SU-DHL-6 (cell line): ENCODE data around the gene TH.

Experiments
- H2AFZ ChIP-seq: fragments of 200-600 bp; sonication (generic); 2 replicates; pipeline ENCODE4 v1.6.1; 2014; ENCODE audit warnings: low read depth, mild to moderate bottlenecking, moderate library complexity, mixed read lengths, antibody characterized with exemption, low read length; ENCODE audit not compliant: severe bottlenecking
- H3F3A ChIP-seq: fragments of 200-600 bp; shearing (Covaris generic); 2 replicates; pipeline ENCODE4 v1.6.0; 2016; ENCODE audit warnings: antibody characterized with exemption, mild to moderate bottlenecking; ENCODE audit not compliant: insufficient read depth
- H3K27ac ChIP-seq: fragments of 200-600 bp; sonication (generic); 2 replicates; pipeline ENCODE4 v1.5.1; 2016; ENCODE audit warnings: low read depth, mild to moderate bottlenecking, low read length, moderate library complexity, mixed read lengths
- H3K27me3 ChIP-seq: fragments of 200-600 bp; sonication (generic), shearing (Covaris generic); 2 replicates; pipeline ENCODE4 v1.6.0; 2014; ENCODE audit warnings: mild to moderate bottlenecking, low read length
- H3K36me3 ChIP-seq: fragments of 200-600 bp; sonication (generic); 2 replicates; pipeline ENCODE4 v1.6.1; 2014; ENCODE audit warnings: mild to moderate bottlenecking, low read length, mixed read lengths
- H3K4me2 ChIP-seq: fragments of 300-600, 200-600 bp; shearing (Covaris generic), sonication (generic); 2 replicates; pipeline ENCODE4 v1.6.0; 2014; ENCODE audit warnings: low read length, low read depth, mild to moderate bottlenecking; ENCODE audit not compliant: poor library complexity, severe bottlenecking
- H3K4me3 ChIP-seq: fragments of 200-600 bp; sonication (generic); 2 replicates; pipeline ENCODE4 v1.5.1; 2014; ENCODE audit warnings: antibody characterized with exemption, low read length, mild to moderate bottlenecking, mixed read lengths; ENCODE audit not compliant: insufficient read depth, poor library complexity, severe bottlenecking
- H3K79me2 ChIP-seq: fragments of 200-600 bp; sonication (generic); 2 replicates; pipeline ENCODE4 v1.6.1; 2014; ENCODE audit warnings: mild to moderate bottlenecking, low read length, moderate library complexity; ENCODE audit not compliant: insufficient read depth
- H3K9ac ChIP-seq: fragments of 200-600 bp; sonication (generic); 2 replicates; pipeline ENCODE4 v1.7.0; 2014; ENCODE audit warnings: mild to moderate bottlenecking, low read length
- H3K9me2 ChIP-seq: fragments of 200-600 bp; sonication (generic); replicated peaks from 2 replicates; pipeline ENCODE4 v1.6.1; 2014; ENCODE audit warnings: low read length; ENCODE audit not compliant: insufficient read depth
- H3K9me3 ChIP-seq: fragments of 200-600 bp; sonication (generic); 2 replicates; pipeline ENCODE4 v1.6.1; 2014; ENCODE audit warnings: low read length, mixed read lengths; ENCODE audit not compliant: insufficient read depth
- H4K20me1 ChIP-seq: fragments of 200-600 bp; sonication (generic); 2 replicates; pipeline ENCODE4 v1.6.1; 2014; ENCODE audit warnings: low read depth, mild to moderate bottlenecking, antibody characterized with exemption, low read length, moderate library complexity, mixed read lengths
- CTCF ChIP-seq: fragments of 200-600 bp; sonication (generic); IDR thresholded peaks from one replicate; pipeline ENCODE4 v1.5.1; 2017; ENCODE audit warnings: antibody characterized with exemption, mild to moderate bottlenecking, low read length, moderate library complexity; ENCODE audit not compliant: insufficient read depth, poor library complexity, severe bottlenecking
- EZH2phosphoT487 ChIP-seq: fragments of 200-600 bp; sonication (generic), shearing (Covaris generic); conservative IDR thresholded peaks from 2 replicates; pipeline ENCODE4 v1.6.1; 2018; ENCODE audit warnings: mild to moderate bottlenecking, antibody characterized with exemption, low read length, moderate library complexity, mixed read lengths

TH gene

GRCh38 chr11:2212411-2213251 is 41.0 kb upstream of the TH start:
- TF ChIP-seq CTCF (no peak), EZH2phosphoT487 (no peak)
- Histone ChIP-seq H3K9ac (no peak overlapping the region), H3K79me2 (no peaks in the 10 kb centered on the region), H3K4me2 (no peak overlapping the region), H4K20me1 (no peaks in the 10 kb centered on the region), H3K36me3 (no peaks in the 10 kb centered on the region), H2AFZ (no peak overlapping the region), H3K4me3 (no peak overlapping the region), H3K9me2 (no peaks in the 10 kb centered on the region), H3F3A (no peaks in the 10 kb centered on the region), H3K27me3 (no peaks in the 10 kb centered on the region), H3K9me3 (no peaks in the 10 kb centered on the region), H3K27ac (no peak overlapping the region)

- Histone ChIP-seq H3K9ac (no peak overlapping the region), H4K20me1 (no peaks in the 10 kb centered on the region), H3K9me3 (no peaks in the 10 kb centered on the region), H3K4me2 (no peak overlapping the region), H3K27ac (no peak overlapping the region), H3K27me3 (no peaks in the 10 kb centered on the region), H3K36me3 (no peaks in the 10 kb centered on the region), H3K9me2 (no peaks in the 10 kb centered on the region), H3K4me3 (no peak overlapping the region), H3K79me2 (no peaks in the 10 kb centered on the region), H3F3A (no peaks in the 10 kb centered on the region), H2AFZ (no peak overlapping the region)
- TF ChIP-seq EZH2phosphoT487 (no peak), CTCF (no peak)
Observed at GRCh38 chr11:2211113-2211971, 39.7 kb upstream of the TH start.

GRCh38 chr11:2210366-2211112 is 38.9 kb upstream of the TH start:
- Histone ChIP-seq H3K36me3 (no peaks in the 10 kb centered on the region), H3K4me2 (no peak overlapping the region), H3K9me2 (no peaks in the 10 kb centered on the region), H3K9ac (no peak overlapping the region), H3K27ac (no peak overlapping the region), H3K9me3 (no peaks in the 10 kb centered on the region), H3K4me3 (no peak overlapping the region), H4K20me1 (no peaks in the 10 kb centered on the region), H3K79me2 (no peaks in the 10 kb centered on the region), H3F3A (no peaks in the 10 kb centered on the region), H2AFZ (no peak overlapping the region), H3K27me3 (no peaks in the 10 kb centered on the region)
- TF ChIP-seq EZH2phosphoT487, result no peak
